ENCODE measurements around the gene SMG7.

GRCh38 chr1:183431840-183432547, 40.3 kb upstream of the SMG7 start:
- TF ChIP-seq CTCF (IDR thresholded peaks at IDR 0.05) (no peak), RCOR1 (IDR thresholded peaks at IDR 0.05; ENCODE audit: low read depth, low read length) (no peak), CEBPB (IDR thresholded peaks at IDR 0.05) (no peak)
